Sigmoid colon (tissue), 4 donors: ENCODE results near the gene KDM1B.

Experiments
- EP300 ChIP-seq, 4 donors: sonication (generic); formaldehyde crosslinking; IDR thresholded peaks; one replicate each; pipeline ENCODE4 v1.6.1; 2017; ENCODE audit warnings: antibody characterized with exemption in 4 of 4
- POLR2A ChIP-seq, 2 donors: fragments of 450-650 bp; IDR thresholded peaks; one replicate each; pipeline ENCODE4 v1.6.1; 2016; ENCODE audit warnings: antibody characterized with exemption in 2 of 2, mild to moderate bottlenecking in 2 of 2, moderate library complexity in 2 of 2
- TF ChIP-seq, protein P1 (sequence below), 4 experiments: fragments of 450-650 bp in 3 of 4; fragments of 200-600 bp in 1 of 4; IDR thresholded peaks; one replicate each; pipeline ENCODE4 v1.5.1; 2016 to 2019; ENCODE audit warnings: antibody characterized with exemption in 4 of 4, mild to moderate bottlenecking in 3 of 4, moderate library complexity in 2 of 4

DNA sequence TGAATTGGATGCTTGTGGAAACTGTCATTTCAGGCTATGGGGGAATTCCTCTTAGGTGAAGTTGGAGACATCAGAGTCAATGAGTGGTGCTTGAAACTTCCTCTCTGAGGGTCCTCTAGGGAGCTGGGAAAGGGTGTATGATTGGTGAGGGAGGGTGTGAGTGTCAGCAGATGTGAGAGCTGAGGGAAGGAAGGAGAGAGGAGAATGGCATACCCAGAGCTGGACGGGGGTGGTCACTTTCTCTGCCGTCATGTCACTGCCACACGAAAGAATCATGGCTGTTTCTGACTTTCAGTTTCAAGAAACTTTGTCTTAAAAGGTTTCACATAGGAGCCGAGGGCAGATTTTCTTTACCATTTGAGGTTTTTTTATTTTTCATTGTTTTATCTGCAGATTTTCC lies 58.8 kb downstream of the KDM1B start:
- TF ChIP-seq, protein P1, sequence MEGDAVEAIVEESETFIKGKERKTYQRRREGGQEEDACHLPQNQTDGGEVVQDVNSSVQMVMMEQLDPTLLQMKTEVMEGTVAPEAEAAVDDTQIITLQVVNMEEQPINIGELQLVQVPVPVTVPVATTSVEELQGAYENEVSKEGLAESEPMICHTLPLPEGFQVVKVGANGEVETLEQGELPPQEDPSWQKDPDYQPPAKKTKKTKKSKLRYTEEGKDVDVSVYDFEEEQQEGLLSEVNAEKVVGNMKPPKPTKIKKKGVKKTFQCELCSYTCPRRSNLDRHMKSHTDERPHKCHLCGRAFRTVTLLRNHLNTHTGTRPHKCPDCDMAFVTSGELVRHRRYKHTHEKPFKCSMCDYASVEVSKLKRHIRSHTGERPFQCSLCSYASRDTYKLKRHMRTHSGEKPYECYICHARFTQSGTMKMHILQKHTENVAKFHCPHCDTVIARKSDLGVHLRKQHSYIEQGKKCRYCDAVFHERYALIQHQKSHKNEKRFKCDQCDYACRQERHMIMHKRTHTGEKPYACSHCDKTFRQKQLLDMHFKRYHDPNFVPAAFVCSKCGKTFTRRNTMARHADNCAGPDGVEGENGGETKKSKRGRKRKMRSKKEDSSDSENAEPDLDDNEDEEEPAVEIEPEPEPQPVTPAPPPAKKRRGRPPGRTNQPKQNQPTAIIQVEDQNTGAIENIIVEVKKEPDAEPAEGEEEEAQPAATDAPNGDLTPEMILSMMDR (IDR thresholded peaks at IDR 0.05) = no peak
- TF ChIP-seq POLR2A (IDR thresholded peaks at IDR 0.05) (no peak), EP300 (IDR thresholded peaks at IDR 0.05) (no peak)
